Tibial artery (tissue), 4 donors: ENCODE results near the gene SOD3.
A peak's percentile ranks its signal among the peaks of the same experiment; 100 is the strongest.

Source experiments
- DNase-seq, 2 donors: peaks; one replicate each; pipeline ENCODE4 v3.0.0-alpha.2; 2019
- H3K27ac ChIP-seq, 2 donors: fragments of 200-600 bp; sonication (generic) in 1 of 2; 1 replicate in 1 of 2; 2 replicates in 1 of 2; pipeline ENCODE4 v1.5.1; 2018 to 2019; ENCODE audit warnings: mild to moderate bottlenecking in 1 of 2
- H3K27me3 ChIP-seq, 2 donors: fragments of 200-600 bp; sonication (generic) in 1 of 2; one replicate each; pipeline versions ENCODE4 v1.5.1 to v1.6.0; 2016 to 2019
- H3K36me3 ChIP-seq, 3 donors: fragments of 200-600 bp; sonication (generic) in 2 of 3; one replicate each; pipeline ENCODE4 v1.5.1; 2016 to 2019; ENCODE audit warnings: mild to moderate bottlenecking in 2 of 3
- H3K4me1 ChIP-seq, 4 donors: fragments of 200-600 bp; sonication (generic) in 2 of 4; 1 replicate in 3 of 4; 2 replicates in 1 of 4; pipeline ENCODE4 v1.5.1; 2016 to 2019
- H3K4me3 ChIP-seq, 2 donors: fragments of 200-600 bp; sonication (generic) in 1 of 2; 1 replicate in 1 of 2; 2 replicates in 1 of 2; pipeline ENCODE4 v1.5.1; 2018 to 2019; ENCODE audit warnings: mild to moderate bottlenecking in 2 of 2
- H3K9me3 ChIP-seq, 3 donors: fragments of 200-600 bp; sonication (generic) in 1 of 3; one replicate each; pipeline ENCODE4 v1.5.1; 2016 to 2019
- CTCF ChIP-seq, 2 experiments: fragments of 200-600 bp in 1 of 2; fragments of 450-650 bp in 1 of 2; IDR thresholded peaks; one replicate each; pipeline ENCODE4 v1.5.1; 2017 to 2019; ENCODE audit warnings: antibody characterized with exemption in 2 of 2, mild to moderate bottlenecking in 1 of 2, moderate library complexity in 1 of 2
- intact Hi-C: fragments of 100-400 bp; cut with DNase I; formaldehyde crosslinking; loops from one replicate; pipeline ENCODE4 v1.15.0; 2023; ENCODE audit warnings: low total_unique reads

Gene SOD3

GRCh38 chr4:24793219-24794005 is 2.0 kb upstream of the SOD3 start:
- Histone ChIP-seq H3K27me3 (no peaks in the 10 kb centered on the region), H3K4me3 (peak overlapping the region; percentile 47 to 58), H3K4me1 (peaks cover 0 to 43% (median 15%) of the 10 kb centered on the region in 4 donors), H3K36me3 (no peaks in the 10 kb centered on the region), H3K27ac (peak overlapping the region; percentile 93 to 96), H3K9me3 (no peaks in the 10 kb centered on the region)
- peak; percentile 27 to 32 for TF ChIP-seq CTCF (IDR thresholded peaks at IDR 0.05)
- intact Hi-C loops = loop anchor here (5.0 to 10.0 kb wide), 4 partner anchors 209 to 371 kb away; partner anchors contain the start of genes DHX15, LGI2 and SEPSECS
- no peak for DNase-seq

GRCh38 chr4:24794051-24794450 is 1.3 kb upstream of the SOD3 start:
- peak overlapping the region; percentile 93 to 96 for H3K27ac ChIP-seq
- peak overlapping the region; percentile 47 to 58 for H3K4me3 ChIP-seq
- intact Hi-C loops = loop anchor here (5.0 to 10.0 kb wide), 4 partner anchors 209 to 371 kb away; partner anchors contain the start of genes DHX15, LGI2 and SEPSECS

GRCh38 chr4:24794480-24794879 is 893 bp upstream of the SOD3 start:
- no peaks in the 10 kb centered on the region for H3K36me3 ChIP-seq
- DNase-seq = peak; percentile 56 to 86
- peak overlapping the region; percentile 93 to 96 for H3K27ac ChIP-seq
- H3K27me3 ChIP-seq = no peaks in the 10 kb centered on the region
- H3K4me3 ChIP-seq = peak overlapping the region; percentile 47 to 58
- H3K4me1 ChIP-seq = peaks cover 0 to 45% (median 15%) of the 10 kb centered on the region in 4 donors
- intact Hi-C loops = loop anchor here (5.0 to 10.0 kb wide), 4 partner anchors 210 to 370 kb away; partner anchors contain the start of genes DHX15, LGI2 and SEPSECS
- H3K9me3 ChIP-seq = no peaks in the 10 kb centered on the region
- TF ChIP-seq CTCF (IDR thresholded peaks at IDR 0.05) = no peak

More at GRCh38 chr4:24794051-24794450, 1.3 kb upstream of the SOD3 start:
- no peaks in the 10 kb centered on the region for H3K9me3 ChIP-seq
- peaks cover 0 to 45% (median 15%) of the 10 kb centered on the region in 4 donors for H3K4me1 ChIP-seq
- DNase-seq = no peak
- H3K27me3 ChIP-seq = no peaks in the 10 kb centered on the region
- no peaks in the 10 kb centered on the region for H3K36me3 ChIP-seq
- TF ChIP-seq CTCF (IDR thresholded peaks at IDR 0.05) = no peak

GRCh38 chr4:24795666-24796381 is 451 bp downstream of the SOD3 start:
- Histone ChIP-seq H3K9me3 (no peaks in the 10 kb centered on the region), H3K27ac (peak overlapping the region; percentile 93 to 96), H3K4me3 (peak overlapping the region; percentile 47 to 58), H3K4me1 (peaks cover 0 to 52% (median 26%) of the 10 kb centered on the region in 4 donors), H3K27me3 (no peaks in the 10 kb centered on the region), H3K36me3 (no peaks in the 10 kb centered on the region)
- TF ChIP-seq CTCF (IDR thresholded peaks at IDR 0.05) = no peak
- no peak for DNase-seq
- intact Hi-C loops = loop anchor here (5.0 to 10.0 kb wide), 4 partner anchors 56 to 369 kb away; partner anchors contain the start of genes DHX15 and SEPSECS

DNA sequence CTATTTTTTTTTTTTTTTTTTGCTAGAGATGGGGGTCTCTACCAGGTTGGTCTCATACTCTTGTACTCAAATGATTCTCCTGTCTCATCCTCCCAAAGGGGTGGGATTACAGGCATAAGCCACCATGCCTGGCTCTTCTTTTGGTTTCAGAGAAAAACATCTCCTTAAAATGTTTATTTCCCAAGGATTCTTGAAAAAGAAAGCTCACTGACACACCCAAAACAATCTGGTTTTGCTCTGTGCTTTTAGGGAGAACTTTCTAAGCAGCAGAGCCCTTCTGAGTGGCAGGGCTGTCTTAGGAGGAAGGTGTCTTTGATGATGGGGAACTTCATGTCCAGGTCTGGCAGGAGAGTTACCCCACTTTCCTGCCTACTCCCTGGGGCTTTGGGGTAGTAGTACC is 1.2 kb downstream of the SOD3 start:
- no peak for TF ChIP-seq CTCF (IDR thresholded peaks at IDR 0.05)
- Histone ChIP-seq H3K9me3 (no peaks in the 10 kb centered on the region), H3K36me3 (no peaks in the 10 kb centered on the region), H3K4me1 (peaks cover 0 to 60% (median 32%) of the 10 kb centered on the region in 4 donors), H3K27me3 (no peaks in the 10 kb centered on the region), H3K4me3 (peak overlapping the region in 1 of 2 donors; percentile 58), H3K27ac (peak overlapping the region; percentile 93 to 96)
- no peak for DNase-seq
- intact Hi-C loops = loop anchor here (5.0 to 10.0 kb wide), 4 partner anchors 56 to 368 kb away; partner anchors contain the start of genes DHX15 and SEPSECS
